Sigmoid colon (tissue), 3 donors: Measurements from ENCODE around the gene SEPTIN8.

Source experiments
- CTCF ChIP-seq, 4 experiments: fragments of 450-650 bp in 3 of 4; fragments of 200-600 bp in 1 of 4; IDR thresholded peaks; one replicate each; pipeline ENCODE4 v1.5.1; 2016 to 2019; ENCODE audit warnings: antibody characterized with exemption in 4 of 4, mild to moderate bottlenecking in 3 of 4, moderate library complexity in 2 of 4
- POLR2A ChIP-seq, 2 donors: fragments of 450-650 bp; IDR thresholded peaks; one replicate each; pipeline ENCODE4 v1.6.1; 2016; ENCODE audit warnings: antibody characterized with exemption in 2 of 2, mild to moderate bottlenecking in 2 of 2, moderate library complexity in 2 of 2

GRCh38 chr5:132822650-132823480 is 45.8 kb upstream of the SEPTIN8 start:
- TF ChIP-seq POLR2A (IDR thresholded peaks at IDR 0.05) (no peak), CTCF (IDR thresholded peaks at IDR 0.05) (no peak)
